ENCODE results near the gene NR3C2.
"Not testable (repeated sequence)": the region's sequence is repeated elsewhere in the genome, so short reads cannot be mapped to it uniquely, and the experiment has no call there.

The NR3C2 gene

DNA sequence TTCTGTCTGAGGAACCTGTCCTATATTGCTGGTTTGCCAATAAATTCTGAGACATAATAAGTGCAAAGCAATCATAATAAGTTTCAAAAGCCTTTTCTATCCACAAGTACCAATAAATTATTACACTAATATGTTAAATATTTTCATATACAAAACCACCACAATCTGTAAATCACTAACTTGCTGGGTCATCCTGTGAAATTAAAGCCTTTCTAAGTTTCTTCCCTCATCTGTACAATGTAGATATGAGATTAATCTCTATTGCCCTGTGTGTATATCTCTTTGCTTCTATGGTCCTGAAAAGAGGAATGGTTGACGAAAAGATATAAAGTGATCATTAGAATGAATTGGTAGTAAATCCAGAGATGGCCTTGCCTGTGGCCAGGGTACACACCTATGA lies 231.6 kb downstream of the NR3C2 start:
- no peak for DNase-seq

DNA sequence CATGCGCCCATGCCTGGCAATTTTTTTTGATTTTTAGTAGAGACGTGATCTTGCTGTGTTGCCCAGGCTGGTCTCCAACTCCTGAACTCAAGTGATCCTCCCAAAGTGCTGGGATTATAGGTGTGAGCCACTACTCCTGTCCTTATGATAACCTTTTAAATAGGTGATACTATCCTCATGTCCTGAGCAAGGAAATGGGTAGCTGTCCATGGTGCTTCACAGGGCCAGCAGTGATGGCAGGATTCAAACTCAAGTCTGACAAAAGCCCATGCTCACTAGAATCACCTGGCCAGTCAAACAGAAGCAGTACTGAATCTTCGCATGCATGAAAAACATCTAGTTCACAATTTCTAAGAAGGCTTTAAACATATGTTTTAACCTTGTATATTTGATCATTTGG lies 235.1 kb downstream of the NR3C2 start:
- no peak for DNase-seq

GRCh38 chr4:148205476-148205875 lies 236.7 kb downstream of the NR3C2 start:
- no peak for DNase-seq

DNA sequence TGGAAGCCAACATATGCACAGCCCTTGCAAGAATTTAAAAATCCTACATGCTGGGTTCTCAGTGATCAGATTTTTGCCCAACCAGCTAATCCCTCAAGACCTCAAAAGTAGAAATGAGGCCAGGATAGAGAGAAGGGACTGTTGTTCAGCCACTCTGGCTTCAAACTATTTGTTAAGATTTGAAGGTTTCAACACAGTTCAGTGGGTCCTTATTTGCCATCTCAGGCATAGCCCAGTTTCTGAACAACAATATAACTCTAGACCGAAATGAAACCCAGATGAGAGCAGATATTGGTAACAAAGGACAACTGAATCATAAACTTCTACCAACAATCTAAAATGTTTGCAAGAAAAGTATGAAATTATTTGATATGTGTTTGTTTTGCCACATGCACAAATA lies 237.3 kb downstream of the NR3C2 start:
- no peak for DNase-seq

DNA sequence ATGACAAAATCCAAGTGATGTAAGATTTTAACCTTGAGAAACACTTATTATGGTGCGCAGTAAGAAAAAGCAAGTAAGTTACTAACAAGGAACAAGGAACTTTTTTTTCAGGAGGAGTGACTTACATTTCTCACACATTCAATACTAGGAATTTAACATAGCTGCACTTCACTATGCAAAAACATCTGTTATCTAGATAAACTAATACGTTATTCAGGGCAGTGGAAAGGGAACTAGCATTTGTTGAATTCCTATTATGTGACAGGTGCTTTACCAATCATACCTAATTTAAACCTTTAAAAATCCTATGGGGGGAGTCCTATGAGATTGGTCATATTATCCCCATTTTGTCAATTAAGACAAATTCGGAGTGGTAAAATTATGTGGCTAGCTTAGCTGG lies 238.0 kb downstream of the NR3C2 start:
- DNase-seq = no peak

DNA sequence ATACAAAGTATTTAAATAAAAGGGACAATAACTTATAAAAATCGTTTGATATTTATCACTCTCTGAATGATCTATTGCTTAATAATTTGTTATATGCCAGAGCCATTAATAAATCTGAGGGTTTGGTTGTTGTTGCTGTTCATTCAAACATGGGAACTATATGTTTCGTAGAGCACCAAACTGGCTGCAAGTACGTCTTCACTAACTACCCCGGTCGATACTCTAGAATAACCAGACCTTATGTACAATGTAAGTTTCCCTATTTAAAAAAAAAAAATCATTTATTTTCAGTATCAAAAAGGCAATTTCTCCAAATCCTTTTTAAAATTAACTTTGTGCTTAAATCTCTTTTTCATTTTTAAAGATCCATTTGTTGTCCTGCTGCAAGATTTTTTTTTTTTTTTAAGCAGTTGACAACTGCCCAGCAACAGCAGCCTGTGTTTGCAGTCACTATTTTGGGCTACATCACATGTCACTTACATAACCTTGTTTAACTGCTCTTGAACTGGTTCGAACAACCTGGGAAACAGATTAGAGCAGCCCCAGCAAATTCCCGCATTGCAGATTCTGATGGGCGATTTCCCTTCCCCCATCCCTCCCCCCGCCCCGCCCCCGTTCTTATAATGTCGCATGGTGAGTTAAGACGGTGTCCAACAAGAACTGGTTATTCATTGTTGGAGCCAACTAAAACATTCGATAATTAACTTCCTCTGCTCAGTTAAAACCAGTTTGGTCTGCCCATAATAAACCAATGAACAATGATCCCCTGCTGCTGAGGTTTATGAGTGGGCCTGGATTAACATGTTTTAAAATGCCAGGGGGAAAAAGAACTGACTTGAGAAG lies 238.9 kb downstream of the NR3C2 start:
- DNase-seq = no peak

- DNase-seq = no peak
Measured at GRCh38 chr4:148200960-148201359, 241.3 kb downstream of the NR3C2 start.

DNA sequence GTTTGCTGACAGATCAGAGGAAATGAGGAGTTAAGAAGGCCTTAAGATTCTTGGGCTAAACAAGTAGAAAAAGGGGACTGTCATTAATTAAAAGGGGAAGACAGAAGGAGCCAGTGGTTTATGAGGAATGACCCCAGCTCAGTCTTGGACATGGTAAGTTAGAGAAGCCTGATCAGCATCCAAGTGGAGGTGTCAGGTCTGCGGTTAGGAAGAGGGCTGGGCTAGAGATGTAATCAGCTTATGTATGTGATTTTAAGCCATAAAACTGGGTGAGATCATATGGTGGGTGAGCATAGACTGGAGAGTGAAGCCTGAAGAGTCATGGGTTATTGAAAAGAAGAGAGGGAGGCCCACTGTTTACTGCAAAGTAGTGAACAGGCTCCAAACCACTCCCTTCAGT lies 246.1 kb downstream of the NR3C2 start:
- DNase-seq = no peak

- no peak for DNase-seq
Measured at GRCh38 chr4:148192526-148192925, 249.7 kb downstream of the NR3C2 start.

DNA sequence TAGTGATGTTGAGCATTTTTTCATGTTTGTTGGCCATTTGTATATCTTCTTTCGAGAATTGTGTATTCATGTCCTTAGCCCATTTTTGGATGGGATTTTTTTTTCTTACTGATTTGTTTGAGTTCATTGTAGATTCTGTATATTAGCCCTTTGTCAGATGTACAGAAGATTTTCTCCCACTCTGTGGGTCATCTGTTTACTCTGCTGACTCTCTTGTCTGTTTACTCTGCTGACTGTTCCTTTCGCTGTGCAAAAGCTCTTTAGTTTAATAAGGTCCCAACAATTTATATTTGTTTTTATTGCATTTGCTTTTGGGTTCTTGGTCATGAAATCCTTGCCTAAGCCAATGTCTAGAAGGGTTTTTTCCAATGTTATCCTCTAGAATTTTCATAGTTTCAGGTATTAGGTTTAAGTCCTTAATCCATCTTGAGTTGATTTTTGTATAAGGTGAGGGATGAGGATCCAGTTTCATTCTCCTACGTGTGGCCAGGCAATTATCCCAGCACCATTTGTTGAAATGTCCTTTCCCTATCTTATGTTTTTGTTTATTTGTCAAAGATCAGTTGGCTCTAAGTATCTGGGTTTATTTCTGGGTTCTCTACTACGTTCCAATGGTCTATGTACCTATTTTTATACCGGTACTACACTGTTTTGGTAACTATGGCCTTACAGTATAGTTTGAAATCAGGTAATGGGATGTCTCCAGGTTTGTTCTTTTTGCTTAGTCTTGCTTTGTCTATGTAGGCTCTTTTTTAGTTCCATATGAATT lies 254.6 kb downstream of the NR3C2 start:
- not testable (repeated sequence) for DNase-seq

DNA sequence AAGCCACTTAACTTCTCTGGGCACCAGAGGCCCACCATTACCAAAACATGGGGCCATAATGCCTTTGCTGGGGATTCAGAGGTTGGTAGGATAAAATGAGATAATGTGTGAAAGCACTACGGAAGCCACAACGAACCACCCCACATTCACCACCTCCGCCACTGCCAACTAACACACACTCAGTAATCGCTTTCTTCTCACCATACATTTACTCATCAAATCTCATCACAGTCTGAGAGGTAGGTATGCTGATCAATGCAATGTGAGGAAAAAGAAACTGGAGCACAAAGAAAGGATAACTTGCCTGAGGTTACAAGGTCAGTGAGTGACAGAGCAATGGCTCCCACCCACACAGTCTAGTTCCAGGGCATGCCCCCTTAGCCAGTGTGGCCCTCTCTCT lies 257.3 kb downstream of the NR3C2 start:
- DNase-seq = no peak

DNA sequence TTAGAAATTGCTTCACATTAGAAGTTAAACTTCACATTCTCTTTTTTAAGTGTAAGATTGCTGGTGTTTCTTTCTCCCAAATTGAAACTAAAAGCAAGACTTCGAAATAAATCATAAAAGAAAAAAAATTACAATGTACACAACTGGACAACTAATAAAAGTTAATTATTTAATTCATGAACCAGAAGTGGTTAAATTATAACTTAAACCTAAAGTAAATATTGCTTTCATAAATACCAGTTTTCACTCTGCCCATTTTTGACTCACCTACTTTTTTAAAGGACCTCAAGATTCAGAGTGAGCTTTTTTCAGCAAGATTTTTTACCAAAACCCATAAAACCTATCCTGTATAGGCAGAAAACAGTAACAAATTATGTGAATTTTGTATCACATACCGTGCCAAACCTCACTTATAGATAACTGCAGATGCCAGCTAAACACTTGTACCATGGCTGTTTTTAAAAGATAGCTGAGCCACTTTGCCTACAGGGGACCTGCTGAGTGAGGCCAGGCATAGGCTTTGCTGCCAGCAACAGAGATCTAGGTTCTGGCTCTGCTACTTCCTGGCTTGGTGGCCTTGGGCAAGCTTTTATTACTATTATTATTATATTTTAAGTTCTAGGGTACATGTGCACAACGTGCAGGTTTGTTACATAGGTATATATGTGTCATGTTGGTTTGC lies 259.8 kb downstream of the NR3C2 start:
- DNase-seq = no peak

DNA sequence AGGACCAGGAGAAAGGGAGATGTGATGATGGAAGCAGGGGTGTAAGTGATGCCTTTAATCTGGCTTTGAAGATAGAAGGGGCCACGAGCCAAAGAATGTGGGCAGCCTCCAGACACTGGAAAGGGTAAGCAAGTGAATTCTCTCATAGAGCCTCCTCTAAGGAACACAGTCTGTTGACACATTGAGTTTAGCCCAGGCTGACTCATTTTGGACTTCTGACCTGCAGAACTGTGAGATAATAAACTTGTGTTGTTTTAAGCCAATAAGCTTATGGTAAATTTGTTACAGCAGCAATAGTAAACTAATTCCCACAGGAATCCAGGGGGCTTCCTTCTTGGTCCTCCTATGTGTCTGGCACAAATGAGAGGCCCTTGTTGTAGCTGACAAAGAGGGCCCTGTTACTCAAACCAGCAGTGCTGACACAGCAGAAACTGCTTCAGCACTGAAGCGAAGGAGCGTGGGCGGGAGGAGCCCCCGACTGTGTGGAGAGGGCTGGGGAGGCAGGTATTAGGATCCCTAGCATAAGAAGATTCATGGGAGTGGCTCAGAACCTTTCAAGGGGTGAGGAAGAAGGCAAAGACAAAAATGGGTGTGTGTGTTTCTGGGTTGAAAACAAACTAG lies 268.7 kb downstream of the NR3C2 start:
- DNase-seq = no peak

- DNase-seq = no peak
Measured at GRCh38 chr4:148171596-148171995, 270.6 kb downstream of the NR3C2 start.

- DNase-seq = no peak
Measured at GRCh38 chr4:148170408-148171365, 271.5 kb downstream of the NR3C2 start.

DNA sequence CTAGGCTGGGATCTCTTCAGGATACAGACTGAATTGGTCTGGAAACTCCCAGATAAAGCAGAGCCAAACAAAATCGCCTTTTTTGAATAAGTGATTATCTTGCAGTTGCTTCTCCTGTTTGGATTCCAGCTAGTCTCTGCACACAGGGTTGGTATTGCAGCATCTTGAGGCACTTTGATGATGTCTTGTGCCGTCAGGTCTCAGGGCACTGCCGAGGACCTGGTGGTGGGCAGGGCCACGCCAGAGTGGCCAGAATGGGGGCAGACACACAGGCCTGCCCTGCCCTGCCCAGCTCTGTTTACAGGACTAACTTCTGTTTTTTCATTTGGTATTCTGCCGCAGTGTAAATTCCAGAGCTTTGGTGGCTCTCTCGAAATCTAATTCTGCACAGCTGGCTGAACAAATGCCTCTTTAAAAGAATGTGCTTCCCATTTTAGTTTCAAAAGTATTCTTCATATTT lies 276.1 kb downstream of the NR3C2 start:
- no peak for DNase-seq

- no peak for DNase-seq
Measured at GRCh38 chr4:148164557-148164956, 277.7 kb downstream of the NR3C2 start.

- DNase-seq = no peak
Measured at GRCh38 chr4:148162991-148163390, 279.2 kb downstream of the NR3C2 start.

DNA sequence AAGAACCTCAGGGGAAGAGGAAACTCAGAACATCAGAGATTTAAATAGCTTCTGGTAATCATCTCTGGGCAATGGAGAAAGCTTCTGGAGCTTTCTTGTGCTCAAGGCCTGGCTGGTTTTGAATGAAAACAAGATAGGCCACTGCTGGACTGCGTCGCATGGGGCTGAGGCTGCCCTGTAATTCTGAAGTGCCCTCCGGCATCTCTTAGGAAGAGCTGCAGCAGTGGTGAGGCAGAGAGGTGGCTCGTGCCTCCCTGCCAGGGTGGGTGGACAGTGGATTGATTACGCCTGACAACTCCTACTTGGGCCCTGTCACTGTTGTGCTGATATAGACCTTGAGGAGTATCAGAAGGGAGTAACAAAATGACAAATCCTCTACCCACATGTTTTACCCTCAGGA lies 279.7 kb downstream of the NR3C2 start:
- DNase-seq = no peak

GRCh38 chr4:148161601-148162000 lies 280.6 kb downstream of the NR3C2 start:
- no peak for DNase-seq

DNA sequence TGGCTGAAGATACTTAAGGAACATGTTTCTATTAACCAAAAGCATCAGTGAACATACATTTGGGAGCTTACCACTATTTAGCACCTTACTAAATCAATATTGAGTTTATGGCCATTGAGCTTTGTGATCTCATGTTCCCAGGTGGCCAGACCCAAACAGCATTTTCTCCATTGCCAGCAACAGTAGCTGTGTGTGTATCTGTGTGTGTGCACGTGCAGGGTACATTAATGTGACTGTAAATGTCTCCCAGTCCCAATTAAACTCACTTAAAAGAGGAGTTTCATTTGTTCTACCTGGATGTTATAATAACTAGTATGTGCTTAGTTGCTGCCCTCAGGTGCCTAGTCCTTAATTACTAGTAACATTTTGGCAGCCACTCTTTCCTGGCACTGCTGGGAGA lies 282.4 kb downstream of the NR3C2 start:
- no peak for DNase-seq

GRCh38 chr4:148154769-148155168 lies 287.4 kb downstream of the NR3C2 start:
- no peak for DNase-seq

Data from NCI-H1694 (cell line).